ENCODE measurements around the gene ZNF277.

DNA sequence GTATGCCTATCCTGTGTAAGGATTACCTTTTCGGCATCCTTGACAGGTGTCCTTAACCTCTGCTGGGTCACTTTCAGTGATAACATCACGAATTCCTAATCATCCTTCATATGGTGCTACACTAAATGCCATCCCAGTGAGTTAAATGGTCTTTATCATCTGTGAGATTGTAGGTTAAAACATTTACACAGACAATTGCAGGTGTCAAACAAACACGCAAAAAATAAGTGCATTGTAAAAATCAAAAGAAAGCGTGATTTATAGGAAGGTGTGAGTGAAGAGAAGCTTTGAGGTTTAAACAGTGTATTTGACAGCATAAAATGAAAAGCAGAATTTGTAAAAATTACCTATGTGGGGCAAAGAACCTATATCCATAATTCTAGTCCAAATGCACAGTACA, 132.3 kb downstream of the ZNF277 start:
- TF ChIP-seq, protein P1, sequence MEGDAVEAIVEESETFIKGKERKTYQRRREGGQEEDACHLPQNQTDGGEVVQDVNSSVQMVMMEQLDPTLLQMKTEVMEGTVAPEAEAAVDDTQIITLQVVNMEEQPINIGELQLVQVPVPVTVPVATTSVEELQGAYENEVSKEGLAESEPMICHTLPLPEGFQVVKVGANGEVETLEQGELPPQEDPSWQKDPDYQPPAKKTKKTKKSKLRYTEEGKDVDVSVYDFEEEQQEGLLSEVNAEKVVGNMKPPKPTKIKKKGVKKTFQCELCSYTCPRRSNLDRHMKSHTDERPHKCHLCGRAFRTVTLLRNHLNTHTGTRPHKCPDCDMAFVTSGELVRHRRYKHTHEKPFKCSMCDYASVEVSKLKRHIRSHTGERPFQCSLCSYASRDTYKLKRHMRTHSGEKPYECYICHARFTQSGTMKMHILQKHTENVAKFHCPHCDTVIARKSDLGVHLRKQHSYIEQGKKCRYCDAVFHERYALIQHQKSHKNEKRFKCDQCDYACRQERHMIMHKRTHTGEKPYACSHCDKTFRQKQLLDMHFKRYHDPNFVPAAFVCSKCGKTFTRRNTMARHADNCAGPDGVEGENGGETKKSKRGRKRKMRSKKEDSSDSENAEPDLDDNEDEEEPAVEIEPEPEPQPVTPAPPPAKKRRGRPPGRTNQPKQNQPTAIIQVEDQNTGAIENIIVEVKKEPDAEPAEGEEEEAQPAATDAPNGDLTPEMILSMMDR (conservative IDR thresholded peaks at IDR 0.05), result no peak
- TF ChIP-seq EZH2 (IDR thresholded peaks at IDR 0.05; ENCODE audit: low read depth), result no peak
